NOMO-1 treated with dmso at 0.1 percent for 144 hours (cell line): Measurements from ENCODE around the gene TRPV6.

ENCODE experiments used
- DNase-seq: peaks from one replicate; lab custom pipeline; 2025; ENCODE audit not compliant: unreplicated experiment; lab: John Stamatoyannopoulos, UW

TRPV6 gene

DNA sequence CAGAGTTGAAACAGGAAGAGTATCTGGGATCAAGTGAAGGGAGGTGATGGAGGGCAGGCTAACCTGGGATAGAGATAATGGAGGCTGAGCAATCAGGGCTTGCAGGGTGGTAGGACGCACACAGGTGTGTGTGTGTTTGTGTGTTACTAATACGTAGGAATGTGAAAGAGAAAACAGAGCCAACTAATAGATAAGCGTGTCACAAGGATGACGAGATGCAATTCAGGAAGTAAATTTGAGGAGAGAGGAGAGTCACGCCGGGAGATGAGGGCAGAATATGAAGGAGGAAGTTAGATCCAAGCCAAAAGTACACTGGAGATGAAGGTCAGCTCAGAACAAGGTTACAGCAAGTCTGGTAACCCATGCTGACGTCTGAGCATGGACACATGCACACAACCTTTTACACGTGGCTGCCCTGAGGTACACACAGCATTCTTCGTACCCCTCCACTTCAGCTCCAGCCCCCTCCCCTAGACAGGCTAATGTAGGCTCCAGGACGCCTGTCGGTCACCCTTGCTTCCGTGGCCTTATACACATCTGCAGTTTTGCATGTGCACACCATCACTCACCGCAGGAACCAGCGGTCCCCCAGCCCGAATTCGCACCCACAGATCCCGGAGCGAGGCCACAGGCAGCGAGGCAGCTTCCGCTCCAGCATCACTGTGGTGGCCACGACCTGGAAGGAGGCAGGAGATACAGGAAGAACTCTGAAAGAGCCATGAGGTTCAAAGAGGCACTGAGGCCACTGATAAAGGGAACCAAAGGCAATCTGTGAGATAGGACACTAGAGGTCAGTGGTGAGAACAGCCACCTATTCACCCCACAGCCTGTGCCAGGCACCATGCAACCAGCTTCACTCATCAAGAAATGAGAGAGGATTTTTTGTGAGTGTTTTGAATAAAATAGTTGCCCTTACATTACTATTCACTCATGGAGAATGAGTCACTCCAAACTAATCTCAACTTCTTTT, 23.7 kb upstream of the TRPV6 start:
- DNase-seq = no peak

GRCh38 chr7:142908290-142908689, 22.7 kb upstream of the TRPV6 start:
- DNase-seq = no peak

GRCh38 chr7:142906643-142907042, 21.1 kb upstream of the TRPV6 start:
- DNase-seq = no peak

DNA sequence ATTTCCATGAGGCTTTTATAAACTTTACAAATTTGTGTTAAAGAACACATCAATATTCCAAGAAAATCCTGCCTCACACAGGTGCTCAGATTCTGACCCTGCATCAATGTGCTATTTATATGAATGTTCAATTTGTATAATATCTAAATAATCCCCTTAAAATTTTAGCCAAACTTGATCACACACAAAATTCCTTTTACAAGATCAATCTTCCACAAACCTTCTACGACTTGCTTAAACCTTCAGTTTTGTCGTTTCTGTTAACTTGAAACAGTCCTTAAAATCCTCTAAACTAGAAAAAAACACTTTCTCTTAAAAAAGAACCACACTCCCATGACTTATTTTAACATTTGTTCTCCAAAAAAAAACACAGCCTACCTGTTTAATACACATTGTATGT, 20.2 kb upstream of the TRPV6 start:
- no peak for DNase-seq

- DNase-seq = no peak
Observed at GRCh38 chr7:142904128-142904527, 18.6 kb upstream of the TRPV6 start.

- DNase-seq = no peak
Observed at GRCh38 chr7:142901426-142902259, 16.1 kb upstream of the TRPV6 start.

DNA sequence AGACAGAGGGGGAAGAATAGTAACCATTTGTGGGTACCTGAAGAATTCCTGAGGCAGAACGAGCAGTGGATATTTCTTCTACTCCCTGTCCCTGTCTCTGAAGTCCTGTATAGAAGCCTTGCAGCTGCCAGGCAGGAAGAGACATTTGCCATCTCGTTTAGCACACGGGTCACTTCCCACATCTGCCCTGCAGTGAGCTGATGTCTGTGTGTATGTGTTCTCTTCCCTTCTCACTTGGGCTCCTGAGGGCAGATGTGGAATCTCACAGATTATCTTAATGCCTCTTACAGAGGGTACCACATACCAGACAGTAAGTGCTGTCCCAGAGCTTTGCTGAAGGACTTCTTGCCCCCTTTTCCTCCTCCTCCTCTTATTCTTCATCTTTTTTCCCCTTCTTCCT, 14.1 kb upstream of the TRPV6 start:
- DNase-seq = no peak

DNA sequence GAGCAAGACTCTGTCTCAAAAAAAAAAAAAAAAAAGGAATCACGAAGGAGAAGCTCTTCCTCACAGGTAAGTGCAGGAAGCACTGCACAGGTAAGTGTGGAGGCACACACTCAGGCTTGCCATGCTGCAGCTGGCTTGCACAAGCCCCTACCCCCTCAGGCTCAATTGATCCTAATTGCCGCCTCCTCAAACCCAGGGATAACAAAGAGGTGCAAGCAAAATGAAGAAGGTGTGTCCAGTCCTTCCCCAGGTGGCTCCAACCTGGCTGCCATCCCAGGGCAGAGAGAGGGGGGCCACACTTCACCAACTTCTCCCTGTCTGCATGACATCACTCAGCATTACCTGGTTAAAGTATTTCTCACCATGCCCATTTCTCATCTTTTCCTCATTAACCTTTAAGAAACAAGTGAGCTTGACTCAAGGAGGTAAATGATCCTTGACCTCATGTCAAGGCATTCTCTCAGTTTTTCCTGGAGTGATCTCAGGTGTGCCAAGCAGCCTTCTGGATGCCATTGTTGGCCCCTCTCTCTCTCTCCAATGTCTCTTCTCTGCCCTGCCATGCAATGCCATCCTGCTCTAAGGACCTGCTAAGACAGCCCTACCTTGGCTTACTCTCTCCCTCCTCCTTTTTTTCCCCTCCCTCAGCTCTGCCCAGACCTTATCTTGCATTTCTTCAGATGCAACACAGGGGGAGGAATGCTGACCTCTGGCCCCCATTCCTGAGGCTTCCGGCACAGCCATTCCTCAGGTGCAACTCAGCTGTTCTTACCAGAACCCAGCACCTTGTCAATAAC, 13.0 kb upstream of the TRPV6 start:
- no peak for DNase-seq

DNA sequence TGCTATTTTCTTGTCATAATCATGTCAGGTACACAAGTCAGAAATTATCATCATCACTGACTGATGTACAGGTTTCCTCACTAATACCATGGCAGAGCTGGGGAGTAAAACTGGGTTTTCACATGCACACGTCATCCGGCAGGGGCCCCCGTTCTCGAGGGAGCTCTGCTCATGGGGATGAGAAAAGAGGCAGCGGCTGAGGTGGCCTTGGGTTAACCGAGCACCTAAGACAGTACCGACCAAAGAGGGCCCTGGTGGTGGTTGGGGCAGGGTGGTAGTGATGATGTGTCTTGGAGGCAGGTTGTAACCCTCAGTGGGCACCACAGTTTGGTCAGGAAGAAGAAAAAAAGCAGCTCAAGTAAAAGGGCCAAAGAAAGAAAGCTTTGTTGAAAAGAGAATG, 12.1 kb upstream of the TRPV6 start:
- no peak for DNase-seq

DNA sequence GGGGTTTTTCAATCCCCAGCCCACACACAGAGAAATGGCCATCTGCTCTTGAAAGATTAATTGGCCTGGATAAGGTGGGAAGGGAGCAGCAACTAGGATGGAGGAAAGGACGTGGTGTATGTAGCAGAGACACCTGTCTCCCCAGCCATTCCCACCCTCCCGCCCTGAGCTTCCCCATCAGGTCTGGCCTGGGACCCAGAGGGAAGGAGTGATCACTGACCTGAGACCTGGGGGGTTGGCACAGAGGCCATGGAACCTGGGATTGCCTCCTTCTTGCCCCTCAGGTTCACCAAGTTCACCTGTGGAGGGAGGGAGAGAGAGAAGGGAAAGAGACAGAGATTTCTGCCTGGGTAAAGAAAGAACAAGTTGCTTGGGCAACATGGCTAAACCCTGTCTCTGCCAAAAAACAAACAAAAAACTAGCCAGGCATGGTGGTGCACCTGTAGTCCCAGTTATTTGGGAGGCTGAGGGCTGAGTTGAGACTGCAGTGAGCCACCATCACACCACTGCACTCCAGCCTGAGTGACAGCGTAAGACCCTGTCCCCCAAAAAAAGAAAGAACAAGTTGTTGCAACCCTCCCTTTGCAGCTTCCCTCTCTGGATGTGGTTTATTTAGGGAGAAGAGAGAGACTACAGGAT, 11.3 kb upstream of the TRPV6 start:
- DNase-seq = no peak

- no peak for DNase-seq
Observed at GRCh38 chr7:142896151-142896550, 10.6 kb upstream of the TRPV6 start.

- no peak for DNase-seq
Observed at GRCh38 chr7:142894985-142895593, 9.5 kb upstream of the TRPV6 start.

DNA sequence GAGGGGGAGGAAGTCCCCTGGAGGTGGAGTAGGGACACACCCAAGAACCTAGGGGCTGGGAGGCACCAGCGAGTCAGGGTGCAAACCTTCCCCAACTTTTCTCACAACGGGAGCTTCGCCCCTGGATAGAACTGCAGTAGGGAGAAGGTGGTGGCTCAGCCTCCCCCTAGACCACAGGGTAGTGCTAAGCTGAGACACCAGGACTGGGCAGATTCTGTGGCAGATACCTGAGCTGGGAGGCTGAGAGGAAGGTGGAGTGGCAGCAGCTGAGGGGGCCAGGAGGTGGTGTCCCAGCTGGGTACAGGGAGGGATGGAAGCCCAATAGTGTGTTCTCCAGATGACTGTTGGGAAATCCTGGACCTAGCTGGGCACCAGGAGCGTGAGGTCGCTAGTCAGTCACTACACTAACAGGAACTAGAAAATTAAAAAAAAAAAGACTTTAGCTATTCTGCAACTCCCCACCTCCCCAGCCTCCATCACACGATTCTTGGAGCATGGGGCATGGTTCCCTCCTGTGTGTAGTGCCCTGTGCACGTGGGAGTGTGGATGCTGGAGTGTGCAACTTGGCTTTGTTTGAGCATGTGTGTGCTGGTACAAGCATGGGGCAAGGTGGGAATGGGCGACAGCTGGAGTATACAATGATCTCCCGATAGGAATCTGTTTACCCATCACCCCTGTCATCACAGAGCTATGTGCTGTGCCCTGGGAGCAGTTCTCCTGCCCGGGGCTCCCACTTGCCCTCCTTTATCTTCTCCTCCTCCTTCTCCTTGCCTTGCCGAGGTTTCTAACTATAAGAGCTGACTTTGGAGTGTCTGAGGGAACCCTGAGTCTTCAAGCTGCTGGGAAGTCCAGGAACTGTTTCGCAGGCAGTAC, 8.8 kb upstream of the TRPV6 start:
- DNase-seq = no peak

GRCh38 chr7:142892951-142893350, 7.4 kb upstream of the TRPV6 start:
- no peak for DNase-seq

- no peak for DNase-seq
Observed at GRCh38 chr7:142891490-142892082, 6.0 kb upstream of the TRPV6 start.

GRCh38 chr7:142890874-142891485, 5.4 kb upstream of the TRPV6 start:
- no peak for DNase-seq

GRCh38 chr7:142889816-142890215, 4.3 kb upstream of the TRPV6 start:
- no peak for DNase-seq

- no peak for DNase-seq
Observed at GRCh38 chr7:142887282-142888015, 1.9 kb upstream of the TRPV6 start.
